Activated CD8-positive, alpha-beta T cell treated with anti-CD3 and anti-CD28 coated beads, Interleukin-2, amount 10 ng/mL, durations not matched to agents 7 days and 5 days (primary cell): ENCODE measurements around the gene GPR142. TPM values are rescaled to one million over a fixed set of nuclear protein-coding genes. Genes with fewer than 3 reads are reported as not detected.

Source experiments
- ATAC-seq: fragments of 150-1000 bp; cut with Tn5 transposase; one replicate; pipeline ENCODE4 v1.10.0; 2021; ENCODE audit warnings: moderate library complexity
- CTCF ChIA-PET: fragments of 350-600 bp; sonication (Branson Sonifier 250); formaldehyde crosslinking; loops from one replicate; lab custom pipeline; 2021; ENCODE audit warnings: antibody characterized with exemption; lab: Charles Lee
- POLR2A ChIA-PET: fragments of 350-600 bp; sonication (Branson Sonifier 250); formaldehyde crosslinking; loops from one replicate; lab custom pipeline; 2021; ENCODE audit warnings: antibody characterized with exemption; lab: Charles Lee
- DNase-seq: peaks from one replicate; pipeline ENCODE4 v3.0.0-alpha.2; 2020
- H3K27ac Mint-ChIP-seq: one replicate; pipeline ENCODE4 v1.8.0; 2021; ENCODE audit warnings: mild to moderate bottlenecking, mixed read lengths
- H3K27me3 Mint-ChIP-seq: one replicate; pipeline ENCODE4 v1.8.0; 2021; ENCODE audit warnings: low read depth, mixed read lengths
- H3K36me3 Mint-ChIP-seq: one replicate; pipeline ENCODE4 v1.8.0; 2021; ENCODE audit warnings: low read depth, mixed read lengths
- H3K4me1 Mint-ChIP-seq: one replicate; pipeline ENCODE4 v1.8.0; 2021; ENCODE audit warnings: low read depth, mixed read lengths
- H3K4me3 Mint-ChIP-seq: one replicate; pipeline ENCODE4 v1.8.0; 2021; ENCODE audit warnings: mild to moderate bottlenecking, mixed read lengths
- H3K9me3 Mint-ChIP-seq: one replicate; pipeline ENCODE4 v1.8.0; 2022; ENCODE audit warnings: mixed read lengths; ENCODE audit not compliant: insufficient read depth
- total RNA-seq, 2 experiments: library from RNA; stranded (reverse); gene quantifications; one replicate each; pipeline ENCODE4 v1.2.3, GENCODE V29; 2021

GPR142 gene
- total RNA-seq, 2 experiments from 2014 or later: not detected

DNA sequence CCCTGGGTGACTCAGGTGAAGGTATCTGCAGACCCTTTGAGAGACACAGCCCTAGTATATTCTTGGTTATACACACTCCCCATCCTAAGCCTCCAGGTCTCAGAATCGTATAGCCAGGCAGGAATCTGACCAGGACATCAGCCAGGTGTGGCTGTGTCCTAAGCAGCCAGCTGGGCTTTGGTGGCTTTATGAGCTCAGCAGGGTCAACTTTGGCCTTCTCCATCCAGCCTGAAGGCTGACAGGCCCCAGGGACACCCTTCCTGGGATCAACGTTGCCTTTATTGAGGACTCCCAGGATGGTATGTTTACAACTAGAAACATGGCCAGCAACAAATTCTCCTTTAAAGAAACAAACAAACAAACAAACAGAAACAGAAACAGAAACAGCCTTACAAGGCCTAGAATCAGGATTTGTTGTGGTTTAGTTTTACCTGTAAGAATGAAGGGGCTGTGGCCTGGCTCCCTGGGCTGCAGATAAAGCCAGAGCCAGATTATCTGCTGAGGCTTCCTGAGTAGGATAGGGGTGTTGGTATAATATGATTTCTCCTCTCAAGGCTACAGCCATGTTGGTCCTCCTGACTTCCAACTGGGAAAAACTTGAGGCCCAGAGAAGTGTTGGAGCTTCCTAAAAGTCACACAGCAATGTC, 32.8 kb upstream of the GPR142 start:
- ChIA-PET CTCF (interaction anchor here (1.3 kb wide), 1 partner anchor 45 kb away, joined by 3 read pairs; no protein-coding TSS in a partner anchor), POLR2A (no interaction called here)
- Mint-ChIP-seq H3K27ac (no peak overlapping the region), H3K4me3 (no peak overlapping the region), H3K36me3 (no peaks in the 10 kb centered on the region), H3K9me3 (no peaks in the 10 kb centered on the region), H3K27me3 (peaks cover 1% of the 10 kb centered on the region), H3K4me1 (peaks cover 3% of the 10 kb centered on the region)
- DNase-seq: no peak
- no peak for ATAC-seq

GRCh38 chr17:74335529-74336062, 31.7 kb upstream of the GPR142 start:
- H3K27me3 Mint-ChIP-seq: peaks cover 1% of the 10 kb centered on the region
- POLR2A ChIA-PET: no interaction called here
- H3K9me3 Mint-ChIP-seq: no peaks in the 10 kb centered on the region
- CTCF ChIA-PET: interaction anchor here (0.6 to 1.3 kb wide), 2 partner anchors 44 to 456 kb away, joined by 3 to 5 read pairs; no protein-coding TSS in a partner anchor
- H3K4me1 Mint-ChIP-seq: no peaks in the 10 kb centered on the region
- ATAC-seq (no peak), DNase-seq (no peak)
- H3K4me3 Mint-ChIP-seq: no peak overlapping the region
- H3K27ac Mint-ChIP-seq: no peak overlapping the region
- no peaks in the 10 kb centered on the region for H3K36me3 Mint-ChIP-seq

DNA sequence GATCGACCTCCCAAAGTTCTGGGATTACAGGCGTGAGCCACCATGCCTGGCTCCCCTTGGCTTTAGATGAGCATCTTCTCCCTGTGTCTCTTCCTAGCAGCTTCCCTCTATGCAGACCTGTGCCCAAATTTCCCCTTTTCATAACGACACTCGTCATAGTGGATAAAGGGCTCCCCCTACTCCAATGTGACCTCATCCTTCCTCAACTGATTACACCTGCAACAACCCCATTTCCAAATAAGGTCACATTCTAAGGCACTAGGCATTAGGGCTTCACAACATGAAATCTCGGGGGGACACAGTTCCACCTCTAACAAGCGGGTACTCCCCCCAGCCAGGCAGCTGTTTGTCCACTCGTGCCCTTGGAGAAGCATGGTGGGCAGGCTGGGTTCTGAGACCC, 31.0 kb upstream of the GPR142 start:
- H3K36me3 Mint-ChIP-seq: no peaks in the 10 kb centered on the region
- H3K4me3 Mint-ChIP-seq: no peak overlapping the region
- DNase-seq (no peak), ATAC-seq (no peak)
- H3K4me1 Mint-ChIP-seq: no peaks in the 10 kb centered on the region
- H3K9me3 Mint-ChIP-seq: no peaks in the 10 kb centered on the region
- CTCF ChIA-PET: interaction anchor here (0.6 to 1.3 kb wide), 3 partner anchors 32 to 455 kb away, joined by 3 to 5 read pairs (median 5); no protein-coding TSS in a partner anchor
- POLR2A ChIA-PET: no interaction called here
- peaks cover 1% of the 10 kb centered on the region for H3K27me3 Mint-ChIP-seq
- H3K27ac Mint-ChIP-seq: no peak overlapping the region

- no peaks in the 10 kb centered on the region for H3K9me3 Mint-ChIP-seq
- ATAC-seq: no peak
These were observed 29.3 kb upstream of the GPR142 start for GRCh38 chr17:74337834-74338500.

GRCh38 chr17:74339537-74340195, 27.6 kb upstream of the GPR142 start:
- Mint-ChIP-seq H3K9me3 (no peaks in the 10 kb centered on the region), H3K4me3 (no peak overlapping the region), H3K27me3 (peaks cover 1% of the 10 kb centered on the region), H3K27ac (no peak overlapping the region), H3K36me3 (no peaks in the 10 kb centered on the region), H3K4me1 (no peaks in the 10 kb centered on the region)
- CTCF ChIA-PET: no interaction called here
- DNase-seq (no peak), ATAC-seq (no peak)
- POLR2A ChIA-PET: no interaction called here

More at GRCh38 chr17:74337834-74338500, 29.3 kb upstream of the GPR142 start:
- H3K4me3 Mint-ChIP-seq: no peak overlapping the region
- no peaks in the 10 kb centered on the region for H3K36me3 Mint-ChIP-seq
- POLR2A ChIA-PET: no interaction called here
- DNase-seq: no peak
- no peak overlapping the region for H3K27ac Mint-ChIP-seq
- H3K4me1 Mint-ChIP-seq: no peaks in the 10 kb centered on the region
- peaks cover 1% of the 10 kb centered on the region for H3K27me3 Mint-ChIP-seq
- CTCF ChIA-PET: no interaction called here

GRCh38 chr17:74340470-74341023, 26.8 kb upstream of the GPR142 start:
- no peak for DNase-seq
- ATAC-seq: no peak
- H3K27ac Mint-ChIP-seq: no peak overlapping the region
- H3K4me1 Mint-ChIP-seq: no peaks in the 10 kb centered on the region
- CTCF ChIA-PET: no interaction called here
- H3K36me3 Mint-ChIP-seq: no peaks in the 10 kb centered on the region
- H3K9me3 Mint-ChIP-seq: no peaks in the 10 kb centered on the region
- peaks cover 1% of the 10 kb centered on the region for H3K27me3 Mint-ChIP-seq
- POLR2A ChIA-PET: no interaction called here
- no peak overlapping the region for H3K4me3 Mint-ChIP-seq

DNA sequence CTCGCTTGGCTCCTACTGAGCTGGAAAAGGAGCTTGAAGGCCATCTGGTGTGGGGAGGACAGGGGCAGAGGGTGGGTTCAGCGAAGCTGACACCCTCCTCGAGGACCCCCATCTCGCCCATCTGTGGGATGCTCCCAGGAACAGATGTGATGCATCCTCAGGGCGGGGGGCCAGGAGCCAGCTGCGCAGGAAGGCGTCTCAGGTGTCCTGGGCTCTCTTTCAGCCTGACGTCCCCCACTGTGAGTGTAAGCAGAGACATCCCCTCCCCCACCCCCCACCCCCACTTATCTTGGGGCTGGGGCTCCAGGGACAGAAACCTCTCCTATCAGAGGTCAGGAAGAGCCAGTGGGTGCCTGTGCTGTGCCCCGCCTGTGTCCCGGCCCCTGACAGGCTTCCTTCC, 25.1 kb upstream of the GPR142 start:
- no peak overlapping the region for H3K4me3 Mint-ChIP-seq
- ATAC-seq (no peak), DNase-seq (no peak)
- H3K27me3 Mint-ChIP-seq: no peaks in the 10 kb centered on the region
- no peaks in the 10 kb centered on the region for H3K4me1 Mint-ChIP-seq
- H3K36me3 Mint-ChIP-seq: no peaks in the 10 kb centered on the region
- CTCF ChIA-PET: no interaction called here
- no peaks in the 10 kb centered on the region for H3K9me3 Mint-ChIP-seq
- no peak overlapping the region for H3K27ac Mint-ChIP-seq
- POLR2A ChIA-PET: no interaction called here

DNA sequence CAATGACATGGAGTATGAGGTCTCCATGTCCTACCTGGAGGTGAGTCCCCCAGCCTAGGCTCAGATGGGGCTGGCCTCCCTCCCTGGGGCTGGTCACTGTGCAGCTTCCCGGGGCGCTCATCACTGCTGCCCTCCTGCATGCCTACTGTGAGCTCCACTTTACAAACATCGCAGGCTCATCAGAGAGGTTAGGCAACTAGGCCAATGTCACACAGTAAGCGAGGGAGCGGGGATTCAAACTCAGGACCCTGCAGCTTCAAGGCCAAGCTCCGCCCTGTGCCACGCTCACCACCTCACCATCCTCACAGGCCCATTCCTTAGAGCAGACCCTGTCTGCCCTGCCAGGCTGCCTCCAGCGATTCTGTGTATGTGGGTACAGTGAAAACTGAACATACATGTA, 24.2 kb upstream of the GPR142 start:
- ChIA-PET POLR2A (no interaction called here), CTCF (no interaction called here)
- H3K4me3 Mint-ChIP-seq: no peak overlapping the region
- H3K27ac Mint-ChIP-seq: no peak overlapping the region
- no peaks in the 10 kb centered on the region for H3K9me3 Mint-ChIP-seq
- DNase-seq: no peak
- no peaks in the 10 kb centered on the region for H3K36me3 Mint-ChIP-seq
- no peaks in the 10 kb centered on the region for H3K4me1 Mint-ChIP-seq
- H3K27me3 Mint-ChIP-seq: no peaks in the 10 kb centered on the region
- no peak for ATAC-seq

- Mint-ChIP-seq H3K9me3 (no peaks in the 10 kb centered on the region), H3K27ac (no peak overlapping the region), H3K4me1 (no peaks in the 10 kb centered on the region), H3K4me3 (no peak overlapping the region), H3K36me3 (no peaks in the 10 kb centered on the region), H3K27me3 (peaks cover 5% of the 10 kb centered on the region)
- ChIA-PET POLR2A (no interaction called here), CTCF (no interaction called here)
- ATAC-seq (no peak), DNase-seq (no peak)
These were observed 23.6 kb upstream of the GPR142 start for GRCh38 chr17:74343526-74344284.

DNA sequence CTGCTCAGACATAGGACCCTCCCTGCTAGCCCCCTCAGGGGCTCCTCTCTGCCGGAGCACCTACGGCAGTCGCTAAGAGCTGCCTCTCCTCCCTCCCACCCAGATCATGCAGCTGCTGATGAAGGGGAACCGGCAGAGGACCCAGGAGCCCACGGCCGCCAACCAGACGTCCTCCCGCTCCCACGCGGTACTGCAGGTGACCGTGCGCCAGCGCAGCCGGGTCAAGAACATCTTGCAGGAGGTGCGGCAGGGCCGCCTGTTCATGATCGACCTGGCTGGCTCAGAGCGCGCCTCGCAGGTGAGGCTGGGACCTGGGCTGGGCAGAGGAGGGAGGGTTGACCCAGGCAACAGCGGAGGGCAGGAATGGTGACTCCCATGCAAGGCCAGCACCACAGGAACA, 22.6 kb upstream of the GPR142 start:
- CTCF ChIA-PET: no interaction called here
- no peak for ATAC-seq

DNA sequence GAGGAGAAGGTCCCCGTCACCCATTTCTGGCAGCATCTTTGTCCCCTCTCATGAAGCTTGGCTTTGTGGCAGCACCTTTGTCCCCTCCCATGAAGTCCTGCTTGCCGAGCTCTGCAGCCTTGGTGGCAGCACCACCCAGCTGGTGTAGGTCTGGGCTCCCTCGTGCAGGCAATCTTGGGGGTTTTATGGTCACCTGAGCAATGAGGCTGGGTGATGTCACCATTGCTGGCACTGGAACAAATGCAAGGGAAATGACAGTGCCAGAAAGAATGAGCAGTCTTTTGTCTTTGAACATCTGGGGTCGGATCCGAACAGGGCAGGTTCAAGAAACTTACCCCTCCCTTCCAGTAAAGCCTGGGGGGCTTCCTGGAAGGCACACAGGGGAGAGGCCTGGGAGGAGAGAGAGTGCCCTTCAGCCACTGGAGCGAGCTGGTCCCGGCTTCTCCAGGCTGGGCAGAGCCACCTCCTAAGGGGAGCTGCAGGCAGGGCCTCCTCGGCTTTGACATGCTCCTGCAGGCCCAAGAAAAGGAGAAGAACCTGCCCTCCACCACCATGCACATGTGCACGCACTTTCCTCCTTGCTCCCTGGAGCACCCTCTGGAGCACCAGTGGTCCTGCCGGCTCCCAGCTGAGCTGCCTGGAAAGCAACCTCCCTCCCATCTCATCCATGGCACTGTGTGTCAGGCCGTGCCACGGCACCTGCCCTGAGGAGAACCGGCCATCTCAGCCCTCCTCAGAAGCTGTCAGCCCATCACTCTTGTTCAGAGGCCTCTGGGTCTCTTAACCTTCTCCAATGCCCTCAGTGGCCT, 21.7 kb upstream of the GPR142 start:
- no peak for DNase-seq
- H3K27me3 Mint-ChIP-seq: peaks cover 11% of the 10 kb centered on the region
- H3K9me3 Mint-ChIP-seq: no peaks in the 10 kb centered on the region
- no peak overlapping the region for H3K27ac Mint-ChIP-seq
- POLR2A ChIA-PET: no interaction called here
- CTCF ChIA-PET: interaction anchor here (1.7 kb wide), 1 partner anchor 12 kb away, joined by 4 read pairs; no protein-coding TSS in a partner anchor
- no peak for ATAC-seq
- no peak overlapping the region for H3K4me3 Mint-ChIP-seq
- no peaks in the 10 kb centered on the region for H3K4me1 Mint-ChIP-seq
- H3K36me3 Mint-ChIP-seq: no peaks in the 10 kb centered on the region

More for the DNA sequence above, 22.6 kb upstream of the GPR142 start:
- Mint-ChIP-seq H3K27me3 (peaks cover 6% of the 10 kb centered on the region), H3K9me3 (no peaks in the 10 kb centered on the region), H3K4me1 (no peaks in the 10 kb centered on the region), H3K36me3 (no peaks in the 10 kb centered on the region), H3K27ac (no peak overlapping the region), H3K4me3 (no peak overlapping the region)
- no peak for DNase-seq
- POLR2A ChIA-PET: no interaction called here
